Measurements from ENCODE around the gene HS2ST1.

HS2ST1 gene

DNA sequence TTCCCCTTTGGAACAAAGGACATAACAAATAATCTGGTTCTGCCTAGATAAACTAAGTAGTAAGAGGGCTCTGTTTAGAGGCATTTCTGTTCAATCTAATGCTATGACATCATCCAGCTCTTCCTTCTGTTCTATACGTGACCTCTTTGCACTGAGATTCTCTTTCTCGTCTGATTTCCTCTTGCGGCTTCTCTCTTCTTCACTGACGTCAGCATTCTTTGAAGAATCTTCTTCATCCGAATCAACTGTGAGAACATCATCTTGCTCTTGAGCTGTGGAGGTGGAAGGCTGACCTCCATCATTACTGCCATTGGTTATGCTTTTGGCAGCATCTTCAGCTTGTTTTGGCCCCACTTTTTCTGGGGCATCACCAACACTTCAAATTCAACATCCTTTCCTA is 130.4 kb downstream of the HS2ST1 start:
- H3K4me3 ChIP-seq (replicated peaks; ENCODE audit: insufficient read depth, low read length) = no peak overlapping the region
- TF ChIP-seq GABPA (IDR thresholded peaks at IDR 0.05; ENCODE audit: low read depth) (no peak), CTCF (IDR thresholded peaks at IDR 0.05; ENCODE audit: insufficient read depth, low read length) (no peak), POLR2AphosphoS5 (IDR thresholded peaks at IDR 0.05; ENCODE audit: low read depth) (no peak), SPI1 (IDR thresholded peaks at IDR 0.05; ENCODE audit: borderline replicate concordance, low read depth) (no peak)
- TF ChIP-seq, protein P1, sequence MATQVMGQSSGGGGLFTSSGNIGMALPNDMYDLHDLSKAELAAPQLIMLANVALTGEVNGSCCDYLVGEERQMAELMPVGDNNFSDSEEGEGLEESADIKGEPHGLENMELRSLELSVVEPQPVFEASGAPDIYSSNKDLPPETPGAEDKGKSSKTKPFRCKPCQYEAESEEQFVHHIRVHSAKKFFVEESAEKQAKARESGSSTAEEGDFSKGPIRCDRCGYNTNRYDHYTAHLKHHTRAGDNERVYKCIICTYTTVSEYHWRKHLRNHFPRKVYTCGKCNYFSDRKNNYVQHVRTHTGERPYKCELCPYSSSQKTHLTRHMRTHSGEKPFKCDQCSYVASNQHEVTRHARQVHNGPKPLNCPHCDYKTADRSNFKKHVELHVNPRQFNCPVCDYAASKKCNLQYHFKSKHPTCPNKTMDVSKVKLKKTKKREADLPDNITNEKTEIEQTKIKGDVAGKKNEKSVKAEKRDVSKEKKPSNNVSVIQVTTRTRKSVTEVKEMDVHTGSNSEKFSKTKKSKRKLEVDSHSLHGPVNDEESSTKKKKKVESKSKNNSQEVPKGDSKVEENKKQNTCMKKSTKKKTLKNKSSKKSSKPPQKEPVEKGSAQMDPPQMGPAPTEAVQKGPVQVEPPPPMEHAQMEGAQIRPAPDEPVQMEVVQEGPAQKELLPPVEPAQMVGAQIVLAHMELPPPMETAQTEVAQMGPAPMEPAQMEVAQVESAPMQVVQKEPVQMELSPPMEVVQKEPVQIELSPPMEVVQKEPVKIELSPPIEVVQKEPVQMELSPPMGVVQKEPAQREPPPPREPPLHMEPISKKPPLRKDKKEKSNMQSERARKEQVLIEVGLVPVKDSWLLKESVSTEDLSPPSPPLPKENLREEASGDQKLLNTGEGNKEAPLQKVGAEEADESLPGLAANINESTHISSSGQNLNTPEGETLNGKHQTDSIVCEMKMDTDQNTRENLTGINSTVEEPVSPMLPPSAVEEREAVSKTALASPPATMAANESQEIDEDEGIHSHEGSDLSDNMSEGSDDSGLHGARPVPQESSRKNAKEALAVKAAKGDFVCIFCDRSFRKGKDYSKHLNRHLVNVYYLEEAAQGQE (IDR thresholded peaks at IDR 0.05; ENCODE audit: insufficient replicate concordance, low read depth) = no peak
- no peak for DNase-seq (ENCODE audit: low read depth in 1 of 2, low spot score in 1 of 2)
- H3K27me3 ChIP-seq (ENCODE audit: insufficient read depth, poor library complexity, severe bottlenecking) = no peaks in the 10 kb centered on the region
- H3K27ac ChIP-seq (replicated peaks) = no peak overlapping the region

DNA sequence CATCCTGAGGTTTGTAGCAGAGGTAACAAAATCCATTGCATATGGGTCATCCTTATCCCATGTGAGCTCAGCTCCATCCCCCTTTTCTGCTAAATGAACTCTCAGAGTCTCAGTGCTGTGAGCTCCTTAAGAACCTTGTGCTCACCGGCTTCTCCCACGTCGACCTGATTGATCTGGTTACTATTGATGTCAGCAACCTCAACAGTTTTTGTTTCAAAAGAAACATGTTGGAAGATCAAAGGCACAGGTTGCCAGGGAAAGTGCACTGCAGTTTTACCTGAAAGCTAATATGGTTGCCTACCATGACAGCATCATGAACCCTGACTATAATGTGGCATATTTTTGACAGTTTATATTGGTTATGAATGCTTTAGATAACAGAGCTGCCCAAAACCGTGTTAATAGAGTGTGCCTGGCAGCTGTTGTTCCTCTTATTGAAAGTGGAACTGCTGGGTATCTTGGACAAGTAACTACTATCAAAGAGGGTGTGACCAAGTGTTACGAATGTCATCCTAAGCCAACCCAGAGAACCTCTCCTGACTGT is 131.4 kb downstream of the HS2ST1 start:
- no peak overlapping the region for H3K4me3 ChIP-seq (replicated peaks; ENCODE audit: insufficient read depth, low read length)
- peak in 1 of 2 experiments; percentile 13 for DNase-seq (ENCODE audit: low read depth in 1 of 2, low spot score in 1 of 2)

GRCh38 chr1:87046951-87047350 is 132.5 kb downstream of the HS2ST1 start:
- H3K27ac ChIP-seq (replicated peaks) = no peak overlapping the region
- TF ChIP-seq POLR2AphosphoS5 (IDR thresholded peaks at IDR 0.05; ENCODE audit: low read depth) (no peak), CTCF (IDR thresholded peaks at IDR 0.05; ENCODE audit: insufficient read depth, low read length) (no peak), GABPA (IDR thresholded peaks at IDR 0.05; ENCODE audit: low read depth) (no peak), SPI1 (IDR thresholded peaks at IDR 0.05; ENCODE audit: borderline replicate concordance, low read depth) (no peak)
- TF ChIP-seq, protein P1 (IDR thresholded peaks at IDR 0.05; ENCODE audit: insufficient replicate concordance, low read depth) = no peak
- no peaks in the 10 kb centered on the region for H3K27me3 ChIP-seq (ENCODE audit: insufficient read depth, poor library complexity, severe bottlenecking)
- DNase-seq (ENCODE audit: low read depth in 1 of 2, low spot score in 1 of 2) = no peak
- H3K4me3 ChIP-seq (replicated peaks; ENCODE audit: insufficient read depth, low read length) = no peak overlapping the region

More for the DNA sequence above, 131.4 kb downstream of the HS2ST1 start:
- H3K27me3 ChIP-seq (ENCODE audit: insufficient read depth, poor library complexity, severe bottlenecking) = no peaks in the 10 kb centered on the region
- TF ChIP-seq POLR2AphosphoS5 (IDR thresholded peaks at IDR 0.05; ENCODE audit: low read depth) (no peak), SPI1 (IDR thresholded peaks at IDR 0.05; ENCODE audit: borderline replicate concordance, low read depth) (no peak), GABPA (IDR thresholded peaks at IDR 0.05; ENCODE audit: low read depth) (no peak), CTCF (IDR thresholded peaks at IDR 0.05; ENCODE audit: insufficient read depth, low read length) (no peak)
- TF ChIP-seq, protein P1 (IDR thresholded peaks at IDR 0.05; ENCODE audit: insufficient replicate concordance, low read depth) = no peak
- no peak overlapping the region for H3K27ac ChIP-seq (replicated peaks)

Measured in HL-60 (cell line).